Mucosa of descending colon (tissue), 3 donors: ENCODE data around the gene PUSL1. TPM values are rescaled to one million over a fixed set of nuclear protein-coding genes. Genes with fewer than 3 reads are reported as not detected.

Source experiments
- ATAC-seq: fragments of 200-7000 bp; cut with Tn5 transposase; one replicate; pipeline ENCODE4 v1.9.1; 2020; ENCODE audit warnings: mild to moderate bottlenecking, moderate library complexity
- DNase-seq, 3 donors: peaks; one replicate each; pipeline ENCODE4 v3.0.0-alpha.2; 2020
- H3K36me3 ChIP-seq: fragments of 200-600 bp; one replicate; pipeline ENCODE4 v1.8.0; 2021; ENCODE audit warnings: low read depth, mild to moderate bottlenecking
- H3K4me1 ChIP-seq: fragments of 200-600 bp; one replicate; pipeline ENCODE4 v1.8.0; 2021; ENCODE audit warnings: low read depth, mild to moderate bottlenecking
- H3K4me3 ChIP-seq: fragments of 200-600 bp; one replicate; pipeline ENCODE4 v1.8.0; 2021; ENCODE audit warnings: mild to moderate bottlenecking
- H3K9me3 ChIP-seq: fragments of 200-600 bp; one replicate; pipeline ENCODE4 v1.8.0; 2021; ENCODE audit warnings: mild to moderate bottlenecking
- intact Hi-C, 2 donors: fragments of 100-400 bp; cut with DNase I in 1 of 2; cut with micrococcal nuclease in 1 of 2; formaldehyde crosslinking; loops; one replicate each; pipeline versions ENCODE4 v1.11.0 to v1.11.1; 2022; cut with DNase I, micrococcal nuclease
- total RNA-seq, 3 donors: library from RNA; stranded (reverse); fragmentation: NEBNext Ultra II Directional in 2 of 3; extraction: Animal tissue kit (Norgen Biotek cat#: 25700) in 2 of 3; gene quantifications; one replicate each; pipeline versions ENCODE4 v1.2.1 to v1.2.4, GENCODE V29; 2021 to 2023
- TF ChIP-seq, protein P1 (sequence below): fragments of 200-600 bp; IDR thresholded peaks from one replicate; pipeline ENCODE4 v1.8.0; 2022; ENCODE audit warnings: antibody characterized with exemption, mild to moderate bottlenecking
- donor health status: DM: no; HTN: no; CAD: no; lungs with moderate emphysema.
- donor health status: DM: no; HTN: no; CAD: no.
- donor health status: DM: no; HTN: yes; CAD: no.

The PUSL1 gene
- total RNA-seq, 3 donors from 2014 or later, result 12.4 to 15.9 (median 15.4) TPM

DNA sequence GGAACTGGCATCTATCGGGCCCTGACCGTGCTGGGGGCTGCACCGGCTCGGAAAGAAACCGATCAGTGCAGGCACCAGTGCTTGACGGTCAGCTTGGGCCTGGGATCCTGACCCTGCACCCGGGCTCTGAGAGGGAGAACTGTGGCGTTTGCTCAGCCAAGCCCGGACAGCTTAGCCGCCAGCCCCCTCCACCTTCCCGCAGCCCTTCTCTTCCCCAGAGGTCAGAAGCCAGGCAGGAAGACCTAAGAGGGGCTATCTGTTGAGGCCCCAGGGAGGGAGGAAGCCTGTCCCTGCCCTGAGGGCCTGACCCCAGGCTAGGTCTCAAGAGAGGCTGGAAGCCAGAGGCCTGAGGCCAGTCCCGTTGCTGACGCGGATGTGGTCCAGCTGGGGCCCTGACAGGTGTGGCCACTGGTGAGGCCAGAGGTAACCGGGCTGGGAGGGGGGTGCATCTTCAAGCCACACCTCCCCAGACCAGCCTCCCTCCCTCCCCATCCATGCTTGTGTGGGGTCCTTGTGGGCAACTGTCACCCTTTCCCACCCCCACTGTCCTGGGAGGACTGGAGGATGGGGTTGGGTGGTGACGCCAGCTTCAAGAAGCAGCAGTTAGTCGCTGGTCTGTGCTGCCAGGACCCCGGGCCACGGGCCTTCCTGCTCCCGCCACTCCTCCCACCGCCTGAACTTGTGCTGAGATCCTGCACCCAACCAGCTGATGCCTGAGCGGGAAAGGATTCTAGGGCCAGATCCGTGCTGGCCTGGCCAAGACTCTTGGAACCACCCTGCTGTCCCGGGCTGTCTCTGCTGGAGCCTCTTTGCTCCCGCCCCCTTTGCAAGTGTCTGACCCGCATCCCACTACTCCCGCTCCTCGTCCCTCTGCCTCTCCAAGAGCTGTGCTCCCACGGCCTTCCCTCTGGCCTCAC is 43.4 kb downstream of the PUSL1 start:
- Histone ChIP-seq H3K9me3 (no peaks in the 10 kb centered on the region), H3K4me3 (no peak overlapping the region), H3K4me1 (peaks cover 27% of the 10 kb centered on the region), H3K36me3 (no peaks in the 10 kb centered on the region)
- ATAC-seq (no peak), DNase-seq (no peak)
- TF ChIP-seq, protein P1, sequence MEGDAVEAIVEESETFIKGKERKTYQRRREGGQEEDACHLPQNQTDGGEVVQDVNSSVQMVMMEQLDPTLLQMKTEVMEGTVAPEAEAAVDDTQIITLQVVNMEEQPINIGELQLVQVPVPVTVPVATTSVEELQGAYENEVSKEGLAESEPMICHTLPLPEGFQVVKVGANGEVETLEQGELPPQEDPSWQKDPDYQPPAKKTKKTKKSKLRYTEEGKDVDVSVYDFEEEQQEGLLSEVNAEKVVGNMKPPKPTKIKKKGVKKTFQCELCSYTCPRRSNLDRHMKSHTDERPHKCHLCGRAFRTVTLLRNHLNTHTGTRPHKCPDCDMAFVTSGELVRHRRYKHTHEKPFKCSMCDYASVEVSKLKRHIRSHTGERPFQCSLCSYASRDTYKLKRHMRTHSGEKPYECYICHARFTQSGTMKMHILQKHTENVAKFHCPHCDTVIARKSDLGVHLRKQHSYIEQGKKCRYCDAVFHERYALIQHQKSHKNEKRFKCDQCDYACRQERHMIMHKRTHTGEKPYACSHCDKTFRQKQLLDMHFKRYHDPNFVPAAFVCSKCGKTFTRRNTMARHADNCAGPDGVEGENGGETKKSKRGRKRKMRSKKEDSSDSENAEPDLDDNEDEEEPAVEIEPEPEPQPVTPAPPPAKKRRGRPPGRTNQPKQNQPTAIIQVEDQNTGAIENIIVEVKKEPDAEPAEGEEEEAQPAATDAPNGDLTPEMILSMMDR, result no peak
- intact Hi-C loops, result loop anchor here in 1 of 2 donors (2.0 kb wide), 1 partner anchor 23 kb away; the partner anchor contains the start of gene AURKAIP1

DNA sequence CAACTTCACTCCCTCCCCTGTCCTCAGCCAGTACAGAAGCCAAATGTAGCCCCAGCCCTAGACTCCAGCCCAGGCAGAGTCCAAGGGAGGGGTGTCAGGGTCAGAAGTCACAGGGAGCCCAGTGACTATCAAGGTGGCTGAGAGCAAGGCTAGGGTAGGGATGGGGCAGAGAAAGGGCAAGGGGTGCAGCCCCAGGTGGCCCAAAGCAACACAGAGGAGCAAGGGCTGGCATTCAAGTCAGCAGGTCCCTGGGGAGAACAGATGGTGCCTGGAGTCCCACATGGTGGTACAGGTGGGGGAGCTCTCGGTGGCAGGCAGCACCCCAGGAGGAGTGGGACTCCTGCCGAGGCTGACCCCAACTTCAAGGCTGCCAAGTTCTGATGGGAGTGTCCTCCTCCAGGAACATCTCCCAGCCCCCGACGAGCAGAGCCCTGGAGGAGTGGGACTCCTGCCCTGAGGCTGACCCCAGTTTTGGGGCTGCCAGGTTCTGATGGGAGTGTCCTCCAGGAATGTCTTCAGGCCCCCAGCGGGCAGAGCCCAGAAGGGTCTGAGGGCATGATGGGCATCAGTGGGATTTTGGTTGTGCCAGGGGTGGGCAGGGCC is 44.5 kb downstream of the PUSL1 start:
- peaks cover 16% of the 10 kb centered on the region for H3K4me1 ChIP-seq
- TF ChIP-seq, protein P1, result no peak

DNA sequence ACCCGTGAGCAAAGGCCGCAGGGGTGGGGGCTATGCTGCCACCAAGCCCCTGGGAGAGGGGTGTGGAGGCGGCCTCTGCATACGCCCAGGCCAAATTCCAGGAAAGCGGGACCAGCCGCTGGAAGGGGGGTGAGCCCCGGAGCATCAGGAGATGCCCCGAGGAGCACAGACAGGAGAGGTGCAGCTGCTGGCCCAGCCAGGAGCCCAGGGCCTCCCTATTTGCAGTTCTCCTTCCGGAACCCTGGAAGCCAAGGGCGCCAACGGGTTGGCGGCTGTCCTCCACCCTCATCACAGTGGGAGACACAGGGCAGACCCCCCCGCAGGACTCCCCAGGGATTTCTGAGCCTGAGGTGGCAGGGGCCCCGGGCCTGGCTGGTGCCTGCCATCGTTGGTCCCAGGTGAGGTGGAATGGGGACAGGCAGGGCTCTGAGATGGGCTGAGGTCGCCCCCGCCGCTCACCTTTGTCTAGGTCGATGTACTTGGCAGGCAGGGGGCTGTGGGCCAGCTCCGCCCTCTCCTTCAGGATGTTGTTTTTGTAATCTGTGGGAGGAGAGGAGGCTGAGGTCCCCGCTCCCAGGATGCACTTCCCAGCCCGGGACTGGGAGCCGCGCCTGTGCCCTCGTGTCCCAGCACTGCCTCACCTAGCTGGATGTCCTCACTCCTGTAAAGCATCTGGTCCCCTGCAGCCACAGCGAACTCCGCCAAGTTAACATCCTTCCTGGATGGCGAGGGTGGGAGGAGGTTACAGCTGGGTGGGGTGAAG is 45.2 kb downstream of the PUSL1 start:
- intact Hi-C loops, result loop anchor here in 1 of 2 donors (2.0 kb wide), 1 partner anchor 21 kb away; the partner anchor contains the start of gene AURKAIP1
- ATAC-seq, result no peak
- DNase-seq, result no peak
- H3K4me3 ChIP-seq, result no peak overlapping the region
- H3K4me1 ChIP-seq, result peaks cover 12% of the 10 kb centered on the region
- TF ChIP-seq, protein P1, result no peak
- H3K9me3 ChIP-seq, result no peaks in the 10 kb centered on the region
- H3K36me3 ChIP-seq, result no peaks in the 10 kb centered on the region

More for the DNA sequence above, 44.5 kb downstream of the PUSL1 start:
- intact Hi-C loops, result loop anchor here in 1 of 2 donors (2.0 kb wide), 1 partner anchor 22 kb away; the partner anchor contains the start of gene AURKAIP1
- H3K9me3 ChIP-seq, result no peaks in the 10 kb centered on the region
- H3K36me3 ChIP-seq, result no peaks in the 10 kb centered on the region
- ATAC-seq, result no peak
- DNase-seq, result no peak
- H3K4me3 ChIP-seq, result no peak overlapping the region

DNA sequence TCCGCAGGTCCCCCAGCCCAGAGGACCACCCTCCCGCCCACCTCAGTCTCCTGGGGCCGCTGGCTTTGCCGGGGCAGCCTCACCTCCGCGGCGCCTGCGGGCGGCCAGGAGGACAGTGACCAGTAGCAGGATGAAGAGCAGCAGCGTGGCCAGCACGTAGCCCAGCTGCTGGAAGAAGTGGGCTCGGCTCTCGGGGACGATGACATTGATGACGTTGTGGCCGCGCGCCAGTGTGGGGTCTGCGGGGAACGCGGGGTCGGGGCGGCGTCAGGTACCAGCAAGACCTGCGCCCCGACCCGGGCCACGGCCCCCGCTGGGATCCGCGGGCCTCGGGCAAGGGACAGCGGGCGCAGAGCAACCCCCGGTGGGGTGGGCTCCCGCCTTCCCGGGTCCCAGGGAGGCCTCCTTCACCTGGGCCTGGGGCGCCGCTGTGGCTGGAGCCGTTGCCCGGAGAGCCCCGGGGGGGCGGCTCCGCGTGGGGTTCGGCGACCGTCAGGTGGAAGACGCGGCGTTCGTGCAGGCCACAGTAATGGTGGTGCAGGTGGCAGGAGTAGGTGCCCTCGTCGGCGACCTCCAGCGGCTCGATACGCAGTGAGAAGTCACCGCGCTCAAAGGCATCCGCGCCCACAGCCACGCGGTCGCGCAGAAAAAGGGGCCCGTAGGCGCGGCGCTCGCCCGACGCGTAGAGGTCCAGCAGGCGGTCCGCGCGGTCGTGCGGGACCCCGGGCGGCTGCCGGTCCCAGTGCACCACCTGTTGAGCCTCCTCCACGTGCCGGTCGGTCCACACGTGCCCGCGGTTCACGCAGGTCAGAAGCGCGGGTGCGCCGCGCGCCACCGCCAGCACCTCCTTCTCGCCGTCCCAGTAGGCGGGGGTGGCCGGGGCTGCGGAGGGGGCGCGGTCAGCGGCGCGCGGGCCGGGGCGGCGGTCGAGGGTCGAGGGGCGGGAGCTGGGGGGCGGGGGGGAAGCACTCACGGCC is 46.2 kb downstream of the PUSL1 start:
- intact Hi-C loops, result no loop called here
- peaks cover 12% of the 10 kb centered on the region for H3K4me1 ChIP-seq
- H3K36me3 ChIP-seq, result no peaks in the 10 kb centered on the region
- DNase-seq, result peak in 1 of 3 donors; percentile 34
- ATAC-seq, result no peak
- H3K4me3 ChIP-seq, result no peak overlapping the region
- H3K9me3 ChIP-seq, result no peaks in the 10 kb centered on the region
- TF ChIP-seq, protein P1, result no peak
